Activated T-cell treated with anti-CD3 and anti-CD28 coated beads for 48 hours (primary cell): ENCODE data around the gene SULF2.

Experiments
- DNase-seq: peaks from one replicate; pipeline ENCODE4 v3.0.0-alpha.2; 2020; ENCODE audit warnings: low read depth

The SULF2 gene

DNA sequence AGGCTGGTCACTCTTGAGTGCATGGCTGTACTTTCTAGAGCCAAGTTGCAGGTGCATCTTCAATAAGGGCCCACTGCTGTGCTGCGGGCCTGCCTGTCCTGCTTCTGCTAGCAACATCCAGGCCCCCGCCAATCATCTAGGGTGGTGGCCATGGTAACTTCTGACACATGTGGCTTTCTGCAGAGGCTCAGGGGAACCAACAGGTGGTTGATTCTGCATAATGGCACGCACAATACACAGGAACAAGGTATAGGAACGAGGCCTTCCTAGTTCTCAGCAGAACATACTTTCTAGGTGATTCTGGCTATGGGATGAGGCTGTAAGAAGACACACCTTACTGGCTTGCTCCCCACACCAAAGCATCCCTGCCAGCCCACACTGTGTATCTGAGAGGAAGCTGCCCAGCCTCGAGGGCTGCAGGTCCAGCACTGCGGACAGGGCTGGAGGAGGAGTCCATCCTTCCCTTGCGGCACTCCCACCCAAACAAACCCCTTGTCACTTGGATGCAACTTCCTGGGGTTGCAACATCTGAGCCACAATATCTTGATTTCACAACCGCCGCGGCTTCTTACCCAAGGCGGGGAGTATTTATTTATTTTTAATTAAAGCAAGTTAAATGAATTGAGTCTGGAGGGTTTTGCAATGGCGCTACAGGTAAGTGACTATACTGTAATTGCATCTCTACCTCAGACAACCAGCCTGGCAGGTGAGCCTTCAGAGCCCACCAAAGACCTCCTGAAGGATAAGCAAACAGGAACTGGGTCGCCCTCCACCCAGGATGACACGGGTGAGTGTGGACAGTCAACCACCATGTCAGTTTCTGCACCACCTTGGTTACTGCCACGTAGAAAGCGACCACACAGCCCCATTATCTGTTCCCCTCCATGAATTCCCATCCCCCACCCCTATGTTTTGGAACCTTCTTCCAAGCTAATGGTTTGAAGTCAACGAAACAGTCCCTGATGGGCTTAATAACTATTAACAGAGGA, 49.6 kb downstream of the SULF2 start:
- DNase-seq = no peak

DNA sequence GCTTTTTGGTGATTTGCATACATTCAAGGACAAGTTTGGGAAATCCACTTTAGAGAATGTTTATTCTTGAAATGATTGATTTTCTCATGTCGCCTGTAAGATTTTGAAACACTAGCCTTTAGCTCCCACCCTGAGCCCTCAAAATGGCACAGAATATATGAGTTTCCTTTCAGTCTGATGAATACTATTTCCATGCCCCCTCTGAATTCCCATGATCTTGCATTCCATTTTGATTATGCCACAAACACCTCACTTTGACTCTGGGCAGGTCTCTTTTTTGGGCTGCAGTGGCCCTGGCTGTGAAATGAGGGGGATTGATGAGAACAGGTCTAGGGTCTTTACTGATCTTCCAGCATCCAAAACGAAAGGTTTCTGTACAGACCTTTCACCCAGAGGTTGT, 50.4 kb downstream of the SULF2 start:
- no peak for DNase-seq

DNA sequence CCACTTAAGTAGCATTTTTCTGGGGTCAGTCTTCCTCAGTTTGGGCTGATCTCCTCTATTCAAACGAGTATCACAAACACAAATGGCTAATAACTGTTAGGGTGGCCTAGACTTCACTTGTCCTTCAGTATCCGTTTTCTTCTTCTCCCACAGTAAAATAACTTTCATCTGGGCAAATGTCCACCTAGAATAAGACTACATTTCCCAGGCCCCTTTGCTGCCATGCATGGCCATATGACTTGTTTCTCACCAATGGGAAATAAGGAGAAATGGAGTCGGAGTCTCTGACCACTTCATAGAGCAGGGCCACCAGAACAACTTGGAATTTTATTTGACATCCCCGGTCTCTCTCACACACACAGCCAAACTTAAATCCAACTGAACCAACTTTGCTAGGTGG, 51.4 kb downstream of the SULF2 start:
- no peak for DNase-seq

DNA sequence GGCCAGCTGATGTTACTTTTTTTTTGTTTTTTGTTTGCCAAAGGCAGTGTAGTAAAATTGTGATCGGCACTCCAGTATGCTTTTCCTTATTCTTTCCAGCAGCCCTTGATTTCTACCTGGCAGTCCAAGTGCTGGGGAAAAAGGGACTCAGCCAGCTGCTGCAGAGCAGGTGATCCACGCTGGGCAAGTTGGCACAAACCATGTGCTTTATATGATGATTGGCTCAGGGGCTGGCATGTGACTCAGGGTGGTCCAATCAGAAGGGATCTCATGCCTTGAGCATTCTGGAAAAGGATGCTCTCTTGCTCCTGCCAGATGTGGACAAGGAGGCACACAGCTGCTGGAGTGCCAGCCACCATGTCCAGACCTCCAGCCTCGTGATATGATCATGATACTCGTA, 54.5 kb downstream of the SULF2 start:
- DNase-seq = no peak

DNA sequence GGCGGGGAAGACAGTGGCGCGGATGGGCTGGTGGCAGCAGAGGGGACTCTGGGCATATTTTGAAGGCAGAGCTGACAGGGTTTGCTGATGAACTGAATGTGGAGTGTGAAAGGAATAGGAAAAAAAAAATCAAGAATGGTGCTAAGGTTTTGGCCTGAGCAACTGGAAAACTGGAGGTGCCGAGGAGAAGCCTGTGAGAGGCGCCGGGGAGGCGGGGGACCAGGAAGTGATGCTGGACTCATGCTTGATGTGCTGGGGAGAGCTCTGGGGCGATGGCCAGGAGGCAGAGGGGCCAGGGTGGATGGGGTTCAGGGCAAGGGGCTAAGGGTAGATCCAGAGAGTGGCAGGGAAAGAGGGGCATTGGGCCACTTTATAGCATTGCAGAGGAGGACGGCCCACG, 55.8 kb downstream of the SULF2 start:
- DNase-seq = no peak

DNA sequence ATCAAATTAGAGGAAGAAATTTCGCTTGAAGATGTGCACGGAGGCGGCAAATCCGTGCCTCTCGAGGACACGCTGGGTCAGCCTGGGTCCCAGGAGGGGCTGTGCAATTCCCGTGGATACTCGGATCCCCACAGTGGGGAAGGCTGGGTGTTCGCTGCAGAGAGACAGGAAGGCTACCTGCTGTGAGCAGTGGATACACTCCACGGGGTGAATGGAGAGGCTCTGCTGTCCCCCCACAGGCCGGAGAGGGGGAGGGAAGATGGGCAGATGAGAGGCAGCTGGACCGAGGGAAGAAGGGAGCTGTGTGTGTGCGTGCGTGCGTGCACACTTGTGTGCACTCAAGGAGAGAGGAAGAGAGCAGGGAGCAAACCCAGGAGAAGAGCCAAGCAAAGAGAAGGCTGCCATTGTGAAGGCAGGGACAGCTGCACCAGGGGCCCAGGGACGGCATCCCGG, 57.3 kb downstream of the SULF2 start:
- DNase-seq = no peak

DNA sequence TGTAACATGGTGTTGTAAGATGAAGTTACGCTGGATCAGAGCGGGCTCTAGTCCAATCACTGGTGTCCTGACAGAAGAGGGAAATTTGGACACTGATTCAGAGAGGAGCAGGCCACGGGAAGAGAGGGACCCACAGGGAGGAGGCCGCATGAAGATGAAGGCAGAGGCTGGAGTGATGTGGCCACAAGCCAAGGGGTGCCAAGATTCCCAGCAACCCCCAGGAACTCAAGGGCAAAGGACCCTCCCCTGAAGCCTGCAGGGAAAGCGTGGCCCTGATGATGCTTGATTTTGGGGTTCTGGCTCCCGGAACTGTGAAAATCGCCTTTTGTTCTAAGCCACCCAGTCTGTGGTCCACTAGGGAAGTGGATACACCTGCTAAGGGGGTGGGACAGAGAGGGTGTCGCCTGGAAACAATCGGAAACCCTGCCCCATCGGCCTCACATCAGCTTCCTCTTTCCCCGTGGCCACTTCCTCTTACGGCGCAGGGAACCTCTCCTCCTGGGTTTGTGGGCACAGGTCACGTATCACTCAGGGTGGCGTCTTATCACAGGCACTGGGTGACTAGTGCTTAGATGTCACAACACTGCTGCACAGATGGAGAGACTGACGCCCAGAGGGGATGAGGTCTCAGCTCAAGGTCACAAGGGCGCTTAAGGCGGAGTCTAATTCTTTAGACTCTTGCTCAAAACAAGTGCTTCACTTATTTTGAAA, 58.0 kb downstream of the SULF2 start:
- DNase-seq = peak; percentile 64

DNA sequence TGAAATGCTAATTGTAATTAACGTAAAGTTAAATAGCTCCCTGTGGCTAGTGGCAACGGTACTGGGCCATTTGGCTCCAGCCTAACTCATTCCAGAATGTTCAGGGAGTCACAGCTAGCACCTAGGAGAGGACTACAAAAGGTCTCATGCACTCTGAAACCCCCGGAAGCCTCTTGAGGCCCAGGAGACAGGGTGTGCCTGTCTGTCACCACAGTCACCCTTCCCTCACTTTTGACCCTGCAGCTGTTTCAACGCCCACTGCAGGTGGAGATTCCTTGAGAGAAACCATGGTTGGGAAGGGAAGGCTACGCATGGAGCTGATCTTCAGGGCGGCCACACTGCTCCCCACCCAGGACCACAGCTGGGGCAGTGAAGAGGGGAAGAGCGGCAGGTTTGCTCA, 58.6 kb downstream of the SULF2 start:
- no peak for DNase-seq

DNA sequence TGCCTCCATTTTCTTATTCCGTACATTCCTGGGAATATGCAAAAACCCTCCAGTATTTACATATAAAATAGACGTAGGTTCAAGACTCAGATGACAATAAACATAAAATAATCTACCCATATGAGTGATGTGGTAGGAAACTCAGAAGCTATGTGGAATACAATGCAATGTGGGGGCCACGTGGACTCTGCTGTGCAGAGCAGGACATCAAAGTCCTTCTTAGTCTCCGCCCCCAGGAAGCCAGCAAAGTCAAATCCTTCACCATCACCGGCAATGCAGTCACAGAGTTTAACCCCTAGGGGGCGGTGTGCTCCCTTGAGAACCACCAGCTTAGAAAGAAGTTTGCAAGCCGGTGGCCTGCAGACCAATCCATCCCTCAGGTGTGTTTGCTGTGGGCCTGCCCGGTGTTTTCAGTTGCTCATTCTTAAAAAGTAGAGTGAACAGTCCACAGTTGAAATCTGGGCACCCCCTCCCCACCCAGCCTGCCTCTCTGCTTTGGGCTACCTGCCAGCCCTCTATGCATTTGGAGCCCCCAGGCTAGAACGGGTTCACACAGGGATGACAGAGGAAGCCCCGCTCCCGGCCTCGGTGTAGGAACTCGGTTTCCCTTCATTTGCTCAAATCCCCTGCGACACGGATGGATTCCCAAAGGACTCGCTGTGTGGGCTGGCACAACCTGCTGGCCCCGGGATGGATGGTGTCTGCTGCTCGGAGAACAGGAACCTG, 59.9 kb downstream of the SULF2 start:
- peak; percentile 73 for DNase-seq

DNA sequence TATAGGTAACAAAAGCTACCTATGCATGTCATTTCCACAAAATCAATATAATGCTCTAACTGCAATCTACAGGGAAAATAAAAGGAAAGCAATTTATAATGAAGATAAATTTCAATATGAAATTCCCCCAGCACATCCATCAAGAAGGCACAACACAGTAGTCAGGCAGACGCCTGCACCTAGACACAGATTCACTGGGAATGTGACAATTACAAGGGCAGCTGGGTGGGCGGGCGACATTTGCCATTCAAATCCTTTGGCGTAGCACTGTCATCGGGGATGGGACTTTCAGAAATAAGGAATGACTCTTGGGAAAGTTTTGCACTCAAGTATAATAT, 60.4 kb downstream of the SULF2 start:
- no peak for DNase-seq

DNA sequence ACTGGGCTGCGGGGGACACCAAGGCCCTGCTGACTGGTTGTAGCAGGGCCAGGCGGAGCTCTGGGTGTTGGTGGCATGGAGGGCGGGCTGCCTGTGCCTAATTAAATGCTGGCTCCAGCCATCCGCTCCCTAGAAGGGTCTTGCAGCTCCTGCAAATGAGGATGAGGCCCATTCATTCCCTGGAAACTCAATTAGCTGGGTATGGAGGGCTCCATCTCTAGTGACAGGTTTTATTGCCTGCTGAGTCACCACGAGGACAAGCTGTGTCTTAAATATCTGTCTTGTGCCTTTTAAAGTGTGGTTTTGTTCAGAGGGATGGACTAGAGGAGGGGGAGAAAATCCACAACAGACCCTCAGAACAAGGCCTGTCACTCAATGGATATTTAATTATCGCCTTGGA, 60.9 kb downstream of the SULF2 start:
- DNase-seq = no peak

DNA sequence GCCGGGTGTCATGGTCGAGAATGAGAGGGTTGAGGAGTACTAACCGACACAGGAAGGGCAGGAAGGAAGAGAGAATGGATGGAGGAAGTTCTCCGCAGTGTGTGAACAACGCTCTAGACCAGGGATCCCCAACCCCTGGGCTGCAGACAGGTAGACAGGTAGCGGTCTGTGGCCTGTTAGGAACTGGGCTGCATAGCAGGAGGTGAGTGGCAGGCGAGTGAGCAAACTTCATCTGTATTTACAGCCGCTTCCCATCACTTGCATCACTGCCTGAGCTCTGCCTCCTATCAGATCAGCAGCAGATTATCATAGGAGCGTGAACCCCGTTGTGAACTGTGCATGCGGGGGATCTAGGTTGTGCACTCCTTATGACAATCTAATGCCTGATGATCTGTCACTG, 62.0 kb downstream of the SULF2 start:
- no peak for DNase-seq

DNA sequence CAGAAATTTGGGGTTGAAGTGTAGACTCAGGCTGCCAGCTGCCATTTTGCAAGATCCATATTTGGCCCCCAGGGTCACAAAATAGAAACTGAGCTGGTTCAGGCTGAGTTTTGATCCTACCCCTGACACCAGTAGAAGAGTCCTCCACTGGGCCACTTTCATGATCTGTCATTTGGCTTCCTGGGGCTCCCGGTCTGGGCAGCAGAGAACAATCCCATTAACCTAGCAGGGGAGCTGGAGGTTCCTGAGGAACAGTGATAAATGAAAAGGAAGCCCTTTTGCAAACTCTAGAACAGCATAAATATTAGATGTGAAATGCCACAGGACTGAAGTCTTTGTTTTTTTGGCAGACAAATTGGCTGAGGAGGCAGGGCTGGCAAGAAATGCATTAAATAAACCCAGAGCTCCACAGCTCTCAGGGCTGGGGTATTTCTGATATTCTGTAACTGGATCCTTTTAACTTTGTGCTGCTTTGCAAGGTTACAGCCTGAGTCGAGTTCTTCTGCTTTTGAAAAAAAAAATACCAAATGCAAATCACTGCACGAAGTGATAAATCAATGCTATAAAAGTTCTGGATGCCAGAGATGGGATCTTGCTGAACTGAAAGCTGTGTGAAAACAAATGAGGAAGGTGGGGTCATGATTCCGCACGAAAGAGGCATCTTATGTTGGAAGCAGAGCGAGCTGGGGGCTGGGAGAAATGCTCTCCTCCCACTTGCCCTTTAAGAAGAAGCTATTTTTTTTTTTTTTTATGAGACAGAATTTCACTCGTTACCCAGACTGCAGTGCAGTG, 64.4 kb downstream of the SULF2 start:
- no peak for DNase-seq

DNA sequence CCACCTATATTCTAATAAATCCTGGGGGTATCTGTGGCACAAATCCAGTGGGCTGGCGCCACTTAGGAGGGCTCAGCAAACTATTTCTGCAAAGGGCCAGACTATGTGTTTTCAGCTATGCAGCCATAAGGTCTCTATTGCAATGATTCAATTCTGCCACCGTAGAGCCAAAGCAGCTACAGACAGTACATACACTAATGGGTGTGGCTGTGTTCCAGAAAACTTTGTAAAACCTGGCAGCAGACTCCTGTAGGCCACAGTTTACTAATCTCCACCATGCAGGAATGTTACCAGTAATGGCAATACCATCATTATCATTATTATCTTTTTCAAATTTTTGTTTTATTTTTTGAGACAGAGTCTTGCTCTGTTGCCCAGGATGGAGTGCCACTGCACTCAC, 65.7 kb downstream of the SULF2 start:
- no peak for DNase-seq

DNA sequence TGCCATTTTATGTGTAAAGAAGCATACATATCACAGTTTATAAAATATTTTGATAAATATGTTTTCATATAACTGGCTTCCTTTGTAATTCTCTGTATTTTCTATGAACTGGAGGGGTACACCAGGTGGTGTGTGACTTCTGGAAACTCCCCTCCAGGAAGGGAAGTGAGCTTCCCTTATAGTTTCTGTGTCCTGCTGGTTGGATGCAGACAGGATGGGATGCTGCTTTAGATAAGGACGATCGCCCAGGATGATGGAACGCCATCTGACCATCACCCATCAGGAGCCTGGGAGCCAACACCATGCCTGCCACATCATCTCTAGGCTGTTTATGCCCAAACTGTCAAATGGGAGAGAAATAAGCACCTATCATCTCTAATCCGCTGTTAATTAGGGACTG, 66.1 kb downstream of the SULF2 start:
- DNase-seq = no peak

DNA sequence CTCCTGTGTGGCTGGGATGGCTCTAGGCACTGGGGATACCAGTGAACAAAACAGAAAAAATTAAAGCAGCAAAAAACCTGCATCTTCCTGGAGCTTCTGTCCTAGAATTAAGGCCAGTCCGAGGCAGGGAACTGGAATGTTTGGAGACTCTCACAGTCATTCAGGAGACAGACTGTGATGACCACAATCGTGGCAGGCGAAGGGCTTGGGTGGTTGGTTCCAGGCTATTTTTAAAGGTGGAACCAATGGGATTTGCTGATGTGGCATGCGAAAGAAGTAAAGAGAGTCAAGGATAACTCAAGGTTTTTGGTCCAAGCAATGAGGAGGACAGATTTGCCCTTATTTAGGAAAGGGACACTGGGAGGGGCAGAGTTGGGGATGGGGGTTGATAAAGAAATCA, 66.9 kb downstream of the SULF2 start:
- no peak for DNase-seq

DNA sequence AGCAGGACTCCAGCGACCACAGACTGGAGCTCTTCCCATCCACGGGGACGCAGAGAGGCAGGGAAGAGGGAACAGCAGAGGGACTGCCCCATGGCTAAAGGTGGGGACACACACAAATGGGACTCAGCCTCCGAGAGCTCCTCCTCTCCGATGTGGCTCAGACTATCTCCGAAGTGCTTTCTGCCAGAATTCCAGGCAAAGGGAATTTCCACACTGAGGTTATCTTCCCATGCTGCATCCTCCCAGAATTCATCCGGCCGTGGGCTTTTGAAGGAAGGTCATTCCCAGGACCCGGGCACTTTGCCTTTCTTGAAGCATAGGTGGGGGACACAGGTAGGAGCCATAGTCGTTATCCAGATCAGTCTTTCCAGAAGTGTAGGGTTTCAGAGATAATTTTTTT, 67.9 kb downstream of the SULF2 start:
- DNase-seq = no peak

DNA sequence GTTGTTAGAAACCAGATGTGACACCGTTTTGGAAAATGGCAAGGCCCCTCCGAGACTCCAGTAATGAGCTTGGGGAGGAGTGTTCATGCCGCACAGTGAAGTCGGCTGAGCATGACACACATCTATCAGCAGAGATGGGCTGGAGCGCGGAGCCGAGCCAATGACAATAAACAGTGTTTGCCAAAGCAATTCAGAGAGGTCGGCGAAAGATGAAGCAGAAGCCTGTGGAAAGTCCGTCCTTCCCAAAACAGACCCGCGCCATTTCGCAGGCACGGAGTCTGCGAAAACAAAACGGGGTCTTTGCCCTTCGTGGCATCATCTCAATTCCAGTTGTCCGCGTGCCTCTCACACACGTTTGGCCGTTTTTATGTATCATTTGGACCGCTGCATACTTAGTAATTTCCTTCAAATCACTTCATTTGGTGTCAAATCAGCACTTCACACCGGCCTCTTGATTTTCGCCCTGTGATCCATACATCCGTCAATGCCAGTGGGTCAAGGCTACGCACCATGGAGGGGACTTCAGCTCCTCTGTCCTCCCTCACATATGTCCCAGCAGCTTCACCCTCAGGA, 71.3 kb downstream of the SULF2 start:
- no peak for DNase-seq

DNA sequence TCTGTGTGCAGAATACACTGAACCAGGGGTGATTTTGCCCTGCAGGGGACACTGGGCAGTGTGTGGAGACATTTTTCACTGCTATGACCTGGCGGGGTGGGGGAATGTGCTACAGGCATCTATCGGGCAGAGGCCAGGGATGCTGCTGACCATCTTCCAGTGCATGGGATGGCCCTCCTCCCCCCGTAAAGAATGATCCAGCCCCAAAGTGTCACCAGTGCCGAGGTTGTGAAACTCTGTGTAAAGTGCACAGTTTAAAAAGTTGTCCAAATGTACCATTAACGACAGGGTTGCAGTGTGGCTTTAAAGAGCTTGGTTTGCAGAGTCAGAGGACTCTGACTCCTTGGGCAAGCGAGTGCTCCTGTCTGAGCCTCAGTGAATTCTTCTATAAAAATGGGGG, 72.1 kb downstream of the SULF2 start:
- DNase-seq = no peak

DNA sequence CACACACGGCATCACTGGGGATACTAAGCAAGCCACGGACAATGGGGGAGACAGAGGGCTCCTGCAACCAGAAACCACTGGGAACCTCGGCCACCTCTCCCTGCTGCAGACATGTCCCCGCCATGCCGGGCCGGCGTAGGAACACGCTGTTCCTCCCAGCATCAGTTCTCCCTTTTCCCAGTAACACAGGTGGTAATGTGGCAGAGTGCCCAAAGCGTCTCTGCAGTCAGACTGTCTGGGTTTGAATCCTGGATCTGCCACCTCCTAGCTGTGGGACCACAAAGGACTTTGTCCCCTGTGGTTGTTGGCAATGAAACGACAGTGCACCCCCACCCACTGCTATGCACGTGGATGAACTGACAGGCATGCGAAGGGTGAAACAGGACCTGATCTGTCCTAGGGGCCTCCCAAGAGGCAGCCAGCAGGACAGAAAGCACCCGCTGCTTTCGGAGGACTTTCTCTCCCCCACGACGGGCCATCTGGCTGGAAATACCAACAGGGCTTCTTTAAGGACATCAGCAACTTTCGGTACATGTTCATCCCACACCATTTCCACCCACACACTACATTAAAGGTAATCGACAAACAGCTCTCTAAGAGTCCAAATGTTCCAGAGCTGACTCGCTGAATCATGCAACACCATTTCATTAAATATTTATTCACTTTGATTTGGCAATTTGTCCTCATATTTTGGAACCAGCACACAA, 74.1 kb downstream of the SULF2 start:
- no peak for DNase-seq

DNA sequence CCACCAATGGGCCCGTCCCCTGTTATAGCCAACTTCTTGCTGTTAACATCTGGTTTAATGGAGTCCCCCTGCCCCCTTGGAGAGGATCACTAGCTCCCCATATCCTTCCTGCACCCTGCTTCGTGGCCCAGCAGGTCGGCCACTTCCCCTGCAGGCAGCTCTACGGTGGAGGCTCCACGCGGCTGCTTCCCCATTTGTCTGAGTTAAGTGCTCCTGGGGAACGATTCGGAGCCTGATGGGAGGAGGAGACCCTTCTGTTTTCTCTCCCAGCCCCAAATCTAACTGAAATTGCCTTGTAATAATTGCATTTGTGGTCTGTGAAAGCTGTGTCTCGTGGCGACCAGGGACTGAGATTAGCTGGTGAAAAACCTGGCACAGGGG, 74.6 kb downstream of the SULF2 start:
- DNase-seq = no peak
